ENCODE measurements around the gene MAPK11. TPM values are rescaled to one million over a fixed set of nuclear protein-coding genes. Genes with fewer than 3 reads are reported as not detected.

Gene MAPK11
- total and polyA plus RNA-seq, 10 of the 15 experiments (the other 5 are each of a cell fraction or from before 2014, with no cell fraction given): 0.05 to 12.8 (median 3.7) TPM

DNA sequence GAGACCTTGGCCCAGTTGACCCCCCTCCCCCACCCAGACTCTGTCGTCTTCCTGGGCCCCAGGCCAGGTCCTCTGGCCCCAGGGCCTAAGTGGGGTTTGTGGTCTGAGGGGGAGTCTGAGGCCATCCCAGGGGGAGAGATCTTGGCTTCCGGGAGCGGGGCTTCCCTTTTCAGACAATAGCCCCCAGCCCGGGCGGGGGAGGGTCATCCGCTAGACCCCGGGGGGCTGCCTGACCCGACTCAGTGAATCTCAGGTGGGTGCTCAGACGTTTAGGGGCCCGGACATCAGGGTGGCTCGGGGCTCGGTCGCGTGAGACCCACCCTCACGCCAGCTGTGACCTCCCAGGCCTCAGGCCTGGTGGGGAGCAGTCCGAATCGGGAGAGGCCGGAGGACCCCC lies 609 bp downstream of the MAPK11 start:
- Histone ChIP-seq H4K20me1 (ENCODE audit: control insufficient read depth, insufficient read depth) (no peaks in the 10 kb centered on the region), H3K4me3 (peak overlapping the region; percentile 76), H2AFZ (ENCODE audit: control insufficient read depth, low read depth, low read length) (no peak overlapping the region; the same call in 1 of the 2 replicates), H3K4me1 (ENCODE audit: control insufficient read depth, insufficient read depth, low read length) (peaks cover 12% of the 10 kb centered on the region), H3K9me3 (replicated peaks; ENCODE audit: control insufficient read depth, insufficient read depth, low read length) (no peaks in the 10 kb centered on the region), H3K36me3 (ENCODE audit: control insufficient read depth in 2 of 2, insufficient read depth in 2 of 2, low read length in 1 of 2) (no peaks in the 10 kb centered on the region), H3K27me3 (replicated peaks in 1 of 2; ENCODE audit: control insufficient read depth in 2 of 2, insufficient read depth in 2 of 2, low read length in 1 of 2) (no peaks in the 10 kb centered on the region), H3K79me2 (ENCODE audit: control insufficient read depth, insufficient read depth, low read length) (no peaks in the 10 kb centered on the region), H3K27ac (ENCODE audit: control insufficient read depth, insufficient read depth) (no peak overlapping the region), H3K4me2 (ENCODE audit: control insufficient read depth, insufficient read depth) (peak overlapping the region; percentile 77), H3K9ac (ENCODE audit: control insufficient read depth, insufficient read depth, low read length) (peak overlapping the region; percentile 39; the same call in 1 of the 2 replicates)
- ChIA-PET RAD21 (ENCODE audit: unreplicated experiment) (interaction anchor here (1.1 kb wide), 1 partner anchor 18 kb away, joined by 3 read pairs; the partner anchor contains the start of gene HDAC10), SMC1A (ENCODE audit: uncharacterized antibody, unreplicated experiment) (no interaction called here), CTCF (interaction anchor here (1.2 kb wide), 1 partner anchor 18 kb away, joined by 3 read pairs; the partner anchor contains the start of gene HDAC10), POLR2A (no interaction called here)
- BruUV-seq (replicated peaks): no TSS peak
- 4% methylated on average over 16 of the region's 18 CpGs for WGBS (ENCODE audit: insufficient coverage, insufficient replicate concordance, low lambda C conversion rate, missing lambda C conversion rate)
- ATAC-seq: no peak
- no peak for DNase-seq (ENCODE audit: low read depth, low spot score)
- no peak for FAIRE-seq
- no peak for TF ChIP-seq ZNF622 (IDR thresholded peaks at IDR 0.05)
- 0 out of 3 replicates have a peak, but pooled peaks of 1 of the 2 experiments have one; percentile 3 for TF ChIP-seq EGR1 (IDR thresholded peaks at IDR 0.05; ENCODE audit: borderline replicate concordance in 1 of 2, low read depth in 2 of 2, low read length in 2 of 2)
- peak; percentile 32; the same call in 1 of the 2 replicates for TF ChIP-seq RUNX3 (IDR thresholded peaks at IDR 0.05; ENCODE audit: low read length)
- intact Hi-C loops (cut with micrococcal nuclease; ENCODE audit: unreplicated experiment) (no loop called here), in situ Hi-C loops (cut with MboI) (no loop called here)

DNA sequence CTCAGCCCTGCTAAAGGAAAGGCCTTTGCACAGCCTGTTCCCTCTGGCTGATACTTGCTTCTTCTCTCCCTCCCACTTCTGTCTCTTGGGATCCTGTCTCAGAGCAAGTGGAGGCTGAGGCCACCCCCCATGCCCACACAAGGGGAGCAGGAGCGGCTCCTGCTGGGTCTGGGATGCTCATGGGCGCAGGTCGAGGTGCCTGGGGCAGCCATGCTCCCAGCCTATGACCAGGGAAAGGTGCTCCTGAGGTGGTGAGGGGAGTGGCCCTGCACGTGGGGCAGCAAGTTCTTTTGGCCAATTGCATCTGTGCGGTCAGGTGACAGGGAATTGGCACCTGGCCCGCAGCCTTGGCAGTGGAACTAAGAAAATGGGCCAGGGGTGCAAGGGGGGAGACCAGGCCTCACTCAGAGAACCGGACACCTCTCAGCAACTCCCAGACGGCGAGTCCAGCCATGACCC lies 1.5 kb downstream of the MAPK11 start:
- H3K27ac ChIP-seq (ENCODE audit: control insufficient read depth, insufficient read depth): no peak overlapping the region
- DNase-seq (ENCODE audit: low read depth, low spot score): no peak
- no peaks in the 10 kb centered on the region for H4K20me1 ChIP-seq (ENCODE audit: control insufficient read depth, insufficient read depth)
- POLR2A ChIA-PET: no interaction called here
- CTCF ChIA-PET: interaction anchor here (1.2 kb wide), 1 partner anchor 18 kb away, joined by 3 read pairs; the partner anchor contains the start of gene HDAC10
- RAD21 ChIA-PET (ENCODE audit: unreplicated experiment): interaction anchor here (1.1 kb wide), 1 partner anchor 18 kb away, joined by 3 read pairs; the partner anchor contains the start of gene HDAC10
- ATAC-seq: no peak
- peak overlapping the region; percentile 77; the same call in 1 of the 2 replicates for H3K4me2 ChIP-seq (ENCODE audit: control insufficient read depth, insufficient read depth)
- H3K9me3 ChIP-seq (replicated peaks; ENCODE audit: control insufficient read depth, insufficient read depth, low read length): no peaks in the 10 kb centered on the region
- no peaks in the 10 kb centered on the region for H3K27me3 ChIP-seq (replicated peaks in 1 of 2; ENCODE audit: control insufficient read depth in 2 of 2, insufficient read depth in 2 of 2, low read length in 1 of 2)
- BruUV-seq (replicated peaks): no TSS peak
- peaks cover 14% of the 10 kb centered on the region for H3K4me1 ChIP-seq (ENCODE audit: control insufficient read depth, insufficient read depth, low read length)
- H3K36me3 ChIP-seq (ENCODE audit: control insufficient read depth in 2 of 2, insufficient read depth in 2 of 2, low read length in 1 of 2): no peaks in the 10 kb centered on the region
- no peaks in the 10 kb centered on the region for H3K79me2 ChIP-seq (ENCODE audit: control insufficient read depth, insufficient read depth, low read length)
- no peak overlapping the region for H3K9ac ChIP-seq (ENCODE audit: control insufficient read depth, insufficient read depth, low read length)
- H2AFZ ChIP-seq (ENCODE audit: control insufficient read depth, low read depth, low read length): no peak overlapping the region
- in situ Hi-C loops (cut with MboI): no loop called here
- 60% methylated on average over 9 of the region's 9 CpGs for WGBS (ENCODE audit: insufficient coverage, insufficient replicate concordance, low lambda C conversion rate, missing lambda C conversion rate)
- intact Hi-C loops (cut with micrococcal nuclease; ENCODE audit: unreplicated experiment): no loop called here
- SMC1A ChIA-PET (ENCODE audit: uncharacterized antibody, unreplicated experiment): no interaction called here
- FAIRE-seq: no peak
- no peak overlapping the region for H3K4me3 ChIP-seq
- TF ChIP-seq, protein P1, sequence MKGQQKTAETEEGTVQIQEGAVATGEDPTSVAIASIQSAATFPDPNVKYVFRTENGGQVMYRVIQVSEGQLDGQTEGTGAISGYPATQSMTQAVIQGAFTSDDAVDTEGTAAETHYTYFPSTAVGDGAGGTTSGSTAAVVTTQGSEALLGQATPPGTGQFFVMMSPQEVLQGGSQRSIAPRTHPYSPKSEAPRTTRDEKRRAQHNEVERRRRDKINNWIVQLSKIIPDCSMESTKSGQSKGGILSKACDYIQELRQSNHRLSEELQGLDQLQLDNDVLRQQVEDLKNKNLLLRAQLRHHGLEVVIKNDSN (IDR thresholded peaks at IDR 0.05; ENCODE audit: borderline replicate concordance, extremely low read length, insufficient read depth, low read depth, low read length): no peak
- TF ChIP-seq, protein P2, sequence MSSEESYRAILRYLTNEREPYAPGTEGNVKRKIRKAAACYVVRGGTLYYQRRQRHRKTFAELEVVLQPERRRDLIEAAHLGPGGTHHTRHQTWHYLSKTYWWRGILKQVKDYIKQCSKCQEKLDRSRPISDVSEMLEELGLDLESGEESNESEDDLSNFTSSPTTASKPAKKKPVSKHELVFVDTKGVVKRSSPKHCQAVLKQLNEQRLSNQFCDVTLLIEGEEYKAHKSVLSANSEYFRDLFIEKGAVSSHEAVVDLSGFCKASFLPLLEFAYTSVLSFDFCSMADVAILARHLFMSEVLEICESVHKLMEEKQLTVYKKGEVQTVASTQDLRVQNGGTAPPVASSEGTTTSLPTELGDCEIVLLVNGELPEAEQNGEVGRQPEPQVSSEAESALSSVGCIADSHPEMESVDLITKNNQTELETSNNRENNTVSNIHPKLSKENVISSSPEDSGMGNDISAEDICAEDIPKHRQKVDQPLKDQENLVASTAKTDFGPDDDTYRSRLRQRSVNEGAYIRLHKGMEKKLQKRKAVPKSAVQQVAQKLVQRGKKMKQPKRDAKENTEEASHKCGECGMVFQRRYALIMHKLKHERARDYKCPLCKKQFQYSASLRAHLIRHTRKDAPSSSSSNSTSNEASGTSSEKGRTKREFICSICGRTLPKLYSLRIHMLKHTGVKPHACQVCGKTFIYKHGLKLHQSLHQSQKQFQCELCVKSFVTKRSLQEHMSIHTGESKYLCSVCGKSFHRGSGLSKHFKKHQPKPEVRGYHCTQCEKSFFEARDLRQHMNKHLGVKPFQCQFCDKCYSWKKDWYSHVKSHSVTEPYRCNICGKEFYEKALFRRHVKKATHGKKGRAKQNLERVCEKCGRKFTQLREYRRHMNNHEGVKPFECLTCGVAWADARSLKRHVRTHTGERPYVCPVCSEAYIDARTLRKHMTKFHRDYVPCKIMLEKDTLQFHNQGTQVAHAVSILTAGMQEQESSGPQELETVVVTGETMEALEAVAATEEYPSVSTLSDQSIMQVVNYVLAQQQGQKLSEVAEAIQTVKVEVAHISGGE (CRISPR knock-in tag; IDR thresholded peaks at IDR 0.05): no peak
- no peak for TF ChIP-seq SRF (IDR thresholded peaks at IDR 0.05; ENCODE audit: low read depth in 2 of 2, low read length in 2 of 2)
- no peak for TF ChIP-seq ZNF217 (IDR thresholded peaks at IDR 0.05)
- TF ChIP-seq ZSCAN29 (IDR thresholded peaks at IDR 0.05): no peak
- TF ChIP-seq, protein P3, sequence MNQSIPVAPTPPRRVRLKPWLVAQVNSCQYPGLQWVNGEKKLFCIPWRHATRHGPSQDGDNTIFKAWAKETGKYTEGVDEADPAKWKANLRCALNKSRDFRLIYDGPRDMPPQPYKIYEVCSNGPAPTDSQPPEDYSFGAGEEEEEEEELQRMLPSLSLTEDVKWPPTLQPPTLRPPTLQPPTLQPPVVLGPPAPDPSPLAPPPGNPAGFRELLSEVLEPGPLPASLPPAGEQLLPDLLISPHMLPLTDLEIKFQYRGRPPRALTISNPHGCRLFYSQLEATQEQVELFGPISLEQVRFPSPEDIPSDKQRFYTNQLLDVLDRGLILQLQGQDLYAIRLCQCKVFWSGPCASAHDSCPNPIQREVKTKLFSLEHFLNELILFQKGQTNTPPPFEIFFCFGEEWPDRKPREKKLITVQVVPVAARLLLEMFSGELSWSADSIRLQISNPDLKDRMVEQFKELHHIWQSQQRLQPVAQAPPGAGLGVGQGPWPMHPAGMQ (IDR thresholded peaks at IDR 0.05; ENCODE audit: borderline replicate concordance): no peak
- TF ChIP-seq DPF2 (IDR thresholded peaks at IDR 0.05): no peak
- no peak for TF ChIP-seq RB1 (IDR thresholded peaks at IDR 0.05; ENCODE audit: borderline replicate concordance)
- TF ChIP-seq TAF1 (IDR thresholded peaks at IDR 0.05; ENCODE audit: borderline replicate concordance, low read depth, low read length): no peak

Data from GM12878 (cell line).